Measurements from ENCODE around the gene GLIS1.

DNA sequence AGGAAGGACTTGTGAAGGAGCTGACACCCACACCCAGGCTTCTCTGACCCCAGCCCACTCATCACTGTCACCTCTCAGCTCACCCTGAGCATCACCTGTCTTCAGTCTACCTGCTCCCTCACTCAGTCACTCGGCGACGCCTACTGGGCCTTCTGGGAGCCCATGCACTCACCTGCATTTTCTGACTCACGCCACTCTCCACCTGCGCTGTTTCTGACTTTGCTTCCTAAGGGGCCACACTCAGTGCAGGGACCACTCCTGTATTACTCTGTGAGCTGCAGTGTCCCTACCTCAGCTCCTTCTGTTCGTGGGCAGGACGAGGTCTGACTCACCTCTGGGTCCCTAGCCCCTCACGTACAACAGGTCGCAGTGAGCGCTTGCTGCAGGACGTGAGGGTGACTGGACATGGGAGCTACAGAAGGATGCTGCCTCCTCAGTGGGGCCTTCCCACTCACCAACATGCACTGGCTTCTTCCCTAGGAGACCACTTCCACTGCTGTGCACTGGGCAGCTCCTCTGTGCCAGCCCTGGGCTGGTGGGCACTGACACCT, 102.3 kb downstream of the GLIS1 start:
- TF ChIP-seq, protein P1, sequence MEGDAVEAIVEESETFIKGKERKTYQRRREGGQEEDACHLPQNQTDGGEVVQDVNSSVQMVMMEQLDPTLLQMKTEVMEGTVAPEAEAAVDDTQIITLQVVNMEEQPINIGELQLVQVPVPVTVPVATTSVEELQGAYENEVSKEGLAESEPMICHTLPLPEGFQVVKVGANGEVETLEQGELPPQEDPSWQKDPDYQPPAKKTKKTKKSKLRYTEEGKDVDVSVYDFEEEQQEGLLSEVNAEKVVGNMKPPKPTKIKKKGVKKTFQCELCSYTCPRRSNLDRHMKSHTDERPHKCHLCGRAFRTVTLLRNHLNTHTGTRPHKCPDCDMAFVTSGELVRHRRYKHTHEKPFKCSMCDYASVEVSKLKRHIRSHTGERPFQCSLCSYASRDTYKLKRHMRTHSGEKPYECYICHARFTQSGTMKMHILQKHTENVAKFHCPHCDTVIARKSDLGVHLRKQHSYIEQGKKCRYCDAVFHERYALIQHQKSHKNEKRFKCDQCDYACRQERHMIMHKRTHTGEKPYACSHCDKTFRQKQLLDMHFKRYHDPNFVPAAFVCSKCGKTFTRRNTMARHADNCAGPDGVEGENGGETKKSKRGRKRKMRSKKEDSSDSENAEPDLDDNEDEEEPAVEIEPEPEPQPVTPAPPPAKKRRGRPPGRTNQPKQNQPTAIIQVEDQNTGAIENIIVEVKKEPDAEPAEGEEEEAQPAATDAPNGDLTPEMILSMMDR (IDR thresholded peaks at IDR 0.05; ENCODE audit: low read length): no peak
- TF ChIP-seq EZH2 (optimal IDR thresholded peaks at IDR 0.05; ENCODE audit: low read depth, low read length): no peak
